Activated CD8-positive, alpha-beta memory T cell treated with anti-CD3 and anti-CD28 coated beads for 4 hours (primary cell): Measurements from ENCODE around the gene ARHGDIA.
A peak's percentile ranks its signal among the peaks of the same experiment; 100 is the strongest.

Experiments
- DNase-seq, 2 donors: peaks; one replicate each; pipeline ENCODE4 v3.0.0-alpha.2; 2020; ENCODE audit warnings: low read depth in 2 of 2

The ARHGDIA gene

GRCh38 chr17:81888988-81889595 is 18.0 kb upstream of the ARHGDIA start:
- no peak for DNase-seq

GRCh38 chr17:81888105-81888987 is 17.2 kb upstream of the ARHGDIA start:
- no peak for DNase-seq

- no peak for DNase-seq
Measured at GRCh38 chr17:81885869-81886548, 14.9 kb upstream of the ARHGDIA start.

GRCh38 chr17:81885454-81885853 is 14.3 kb upstream of the ARHGDIA start:
- no peak for DNase-seq

- no peak for DNase-seq
Measured at GRCh38 chr17:81884968-81885367, 13.8 kb upstream of the ARHGDIA start.

- DNase-seq = no peak
Measured at GRCh38 chr17:81884520-81884919, 13.4 kb upstream of the ARHGDIA start.

- DNase-seq = no peak
Measured at GRCh38 chr17:81879121-81879520, 8.0 kb upstream of the ARHGDIA start.

GRCh38 chr17:81878294-81878693 is 7.2 kb upstream of the ARHGDIA start:
- no peak for DNase-seq

GRCh38 chr17:81877569-81877968 is 6.4 kb upstream of the ARHGDIA start:
- no peak for DNase-seq

- DNase-seq = peak; percentile 93
Measured at GRCh38 chr17:81871387-81872230, 472 bp upstream of the ARHGDIA start.

GRCh38 chr17:81870131-81870980 is 781 bp downstream of the ARHGDIA start:
- no peak for DNase-seq

- no peak for DNase-seq
Measured at GRCh38 chr17:81869221-81870130, 1.7 kb downstream of the ARHGDIA start.

- DNase-seq = no peak
Measured at GRCh38 chr17:81868674-81869220, 2.4 kb downstream of the ARHGDIA start.

GRCh38 chr17:81867991-81868673 is 3.0 kb downstream of the ARHGDIA start:
- no peak for DNase-seq

GRCh38 chr17:81867170-81867990 is 3.8 kb downstream of the ARHGDIA start:
- no peak for DNase-seq

- DNase-seq = no peak
Measured at GRCh38 chr17:81866440-81867169, 4.5 kb downstream of the ARHGDIA start.

- no peak for DNase-seq
Measured at GRCh38 chr17:81865733-81866439, 5.3 kb downstream of the ARHGDIA start.
